ENCODE measurements around the gene ZNF778.

Gene ZNF778

GRCh38 chr16:89278441-89279240 is 61.1 kb downstream of the ZNF778 start:
- no peak for DNase-seq

GRCh38 chr16:89279666-89280481 is 62.4 kb downstream of the ZNF778 start:
- no peak for DNase-seq

DNA sequence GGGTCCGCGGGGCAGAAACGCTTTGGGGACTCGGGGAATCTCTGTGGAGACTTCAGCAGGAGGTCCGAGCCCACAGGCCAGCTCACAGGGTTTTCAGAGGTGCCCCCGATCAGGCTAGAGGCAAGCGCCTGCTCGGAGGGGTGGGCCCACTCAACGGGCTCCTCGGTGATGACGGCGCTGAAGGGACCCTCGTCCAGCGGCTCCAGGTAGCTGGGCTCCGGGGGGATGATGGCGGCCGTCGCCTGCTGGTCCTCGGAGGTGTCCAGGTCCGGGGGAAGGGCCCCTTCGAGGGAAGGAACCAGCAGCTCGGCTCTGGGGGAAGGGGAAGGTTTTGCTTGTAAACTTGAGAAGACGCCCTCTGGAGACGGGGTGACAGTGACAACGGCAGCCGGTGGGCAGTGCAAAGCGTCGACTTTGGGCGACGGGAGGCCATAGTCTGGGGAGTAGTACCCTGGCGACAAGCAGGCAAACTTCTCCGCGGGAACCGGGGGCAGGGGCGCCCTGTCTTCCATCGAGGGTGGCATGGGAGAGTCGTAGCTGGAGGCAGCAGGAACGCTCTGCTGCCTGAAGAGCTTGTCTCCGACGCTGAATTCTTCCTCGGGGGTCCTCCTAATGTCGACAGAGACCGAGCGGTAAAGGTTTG is 63.2 kb downstream of the ZNF778 start:
- DNase-seq: no peak

GRCh38 chr16:89281189-89281577 is 63.7 kb downstream of the ZNF778 start:
- no peak for DNase-seq

GRCh38 chr16:89281829-89282228 is 64.3 kb downstream of the ZNF778 start:
- DNase-seq: no peak

GRCh38 chr16:89282523-89282922 is 65.0 kb downstream of the ZNF778 start:
- no peak for DNase-seq

DNA sequence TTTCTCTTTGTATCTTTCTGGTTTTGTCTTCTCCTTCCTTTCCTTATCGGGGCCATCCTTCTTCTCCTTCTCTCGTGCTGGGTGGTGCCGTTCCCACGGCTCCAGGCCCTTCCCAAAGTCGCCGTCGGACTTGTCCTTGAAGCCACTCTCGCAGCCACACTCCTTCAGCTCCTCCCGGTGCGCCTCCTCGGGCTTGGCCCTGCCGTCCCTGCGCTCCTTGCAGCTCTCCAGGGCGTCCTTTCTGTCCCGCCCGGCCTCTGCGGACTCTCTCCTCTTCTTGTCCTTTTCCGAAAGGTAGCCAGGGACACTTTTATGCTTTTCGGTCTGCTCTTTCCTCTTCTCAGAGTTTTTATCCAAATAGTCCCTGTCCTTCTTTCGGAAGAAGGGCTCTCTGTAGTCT is 65.9 kb downstream of the ZNF778 start:
- no peak for DNase-seq

DNA sequence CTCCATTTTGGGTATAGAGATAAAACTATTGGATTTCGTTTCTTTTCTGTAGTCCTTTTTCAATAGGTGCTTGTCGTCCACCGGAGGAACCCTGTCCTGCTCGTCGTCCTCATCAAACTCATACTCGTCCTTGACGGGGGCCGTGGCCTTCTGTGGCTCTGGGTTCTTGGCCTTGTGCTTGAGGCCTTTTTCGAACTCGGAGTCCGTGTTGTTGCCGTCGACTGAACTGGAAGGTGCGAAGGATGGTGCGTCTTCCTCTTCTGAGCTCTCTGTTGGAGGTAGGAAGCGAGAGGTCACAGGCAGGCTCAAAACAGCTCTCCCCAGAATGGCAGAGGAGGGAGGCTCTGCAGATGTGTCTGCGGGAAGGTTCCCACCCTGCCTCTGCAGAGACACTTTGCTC is 67.9 kb downstream of the ZNF778 start:
- no peak for DNase-seq

- no peak for DNase-seq
Observed at GRCh38 chr16:89286096-89286495, 68.6 kb downstream of the ZNF778 start.
